ENCODE data around the gene ANKRD13C.

DNA sequence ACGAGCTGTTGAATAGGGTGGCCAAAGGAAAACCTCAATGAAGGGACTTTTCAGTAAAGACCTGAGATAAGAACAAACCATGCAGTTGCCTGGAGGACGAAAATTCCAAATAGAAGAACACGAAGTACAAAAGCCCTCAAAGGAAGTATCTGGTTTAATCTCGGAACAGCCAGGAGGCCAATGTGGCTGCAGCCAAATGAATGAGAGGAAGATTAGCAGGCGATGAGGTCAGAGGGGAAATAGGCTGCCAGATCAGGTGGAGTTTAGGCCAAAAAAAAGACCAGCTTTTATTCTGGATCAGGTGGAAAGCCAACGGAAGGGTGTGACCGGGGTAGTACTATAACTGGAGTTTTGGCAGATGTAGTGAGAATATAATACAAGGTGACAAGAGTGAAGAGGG is 89.7 kb downstream of the ANKRD13C start:
- TF ChIP-seq, protein P1, sequence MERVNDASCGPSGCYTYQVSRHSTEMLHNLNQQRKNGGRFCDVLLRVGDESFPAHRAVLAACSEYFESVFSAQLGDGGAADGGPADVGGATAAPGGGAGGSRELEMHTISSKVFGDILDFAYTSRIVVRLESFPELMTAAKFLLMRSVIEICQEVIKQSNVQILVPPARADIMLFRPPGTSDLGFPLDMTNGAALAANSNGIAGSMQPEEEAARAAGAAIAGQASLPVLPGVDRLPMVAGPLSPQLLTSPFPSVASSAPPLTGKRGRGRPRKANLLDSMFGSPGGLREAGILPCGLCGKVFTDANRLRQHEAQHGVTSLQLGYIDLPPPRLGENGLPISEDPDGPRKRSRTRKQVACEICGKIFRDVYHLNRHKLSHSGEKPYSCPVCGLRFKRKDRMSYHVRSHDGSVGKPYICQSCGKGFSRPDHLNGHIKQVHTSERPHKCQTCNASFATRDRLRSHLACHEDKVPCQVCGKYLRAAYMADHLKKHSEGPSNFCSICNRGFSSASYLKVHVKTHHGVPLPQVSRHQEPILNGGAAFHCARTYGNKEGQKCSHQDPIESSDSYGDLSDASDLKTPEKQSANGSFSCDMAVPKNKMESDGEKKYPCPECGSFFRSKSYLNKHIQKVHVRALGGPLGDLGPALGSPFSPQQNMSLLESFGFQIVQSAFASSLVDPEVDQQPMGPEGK (CRISPR knock-in tag; IDR thresholded peaks at IDR 0.05; ENCODE audit: borderline replicate concordance): no peak
- TF ChIP-seq RARB (CRISPR knock-in tag; IDR thresholded peaks at IDR 0.05) (no peak), BACH2 (CRISPR knock-in tag; IDR thresholded peaks at IDR 0.05; ENCODE audit: borderline replicate concordance) (no peak), ZFP3 (CRISPR knock-in tag; IDR thresholded peaks at IDR 0.05) (no peak), GLIS3 (CRISPR knock-in tag; IDR thresholded peaks at IDR 0.05) (no peak), TOX (CRISPR knock-in tag; IDR thresholded peaks at IDR 0.05; ENCODE audit: borderline replicate concordance) (no peak)
- TF ChIP-seq, protein P2, sequence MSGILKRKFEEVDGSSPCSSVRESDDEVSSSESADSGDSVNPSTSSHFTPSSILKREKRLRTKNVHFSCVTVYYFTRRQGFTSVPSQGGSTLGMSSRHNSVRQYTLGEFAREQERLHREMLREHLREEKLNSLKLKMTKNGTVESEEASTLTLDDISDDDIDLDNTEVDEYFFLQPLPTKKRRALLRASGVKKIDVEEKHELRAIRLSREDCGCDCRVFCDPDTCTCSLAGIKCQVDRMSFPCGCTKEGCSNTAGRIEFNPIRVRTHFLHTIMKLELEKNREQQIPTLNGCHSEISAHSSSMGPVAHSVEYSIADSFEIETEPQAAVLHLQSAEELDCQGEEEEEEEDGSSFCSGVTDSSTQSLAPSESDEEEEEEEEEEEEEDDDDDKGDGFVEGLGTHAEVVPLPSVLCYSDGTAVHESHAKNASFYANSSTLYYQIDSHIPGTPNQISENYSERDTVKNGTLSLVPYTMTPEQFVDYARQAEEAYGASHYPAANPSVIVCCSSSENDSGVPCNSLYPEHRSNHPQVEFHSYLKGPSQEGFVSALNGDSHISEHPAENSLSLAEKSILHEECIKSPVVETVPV (CRISPR knock-in tag; IDR thresholded peaks at IDR 0.05): no peak
- TF ChIP-seq, protein P3, sequence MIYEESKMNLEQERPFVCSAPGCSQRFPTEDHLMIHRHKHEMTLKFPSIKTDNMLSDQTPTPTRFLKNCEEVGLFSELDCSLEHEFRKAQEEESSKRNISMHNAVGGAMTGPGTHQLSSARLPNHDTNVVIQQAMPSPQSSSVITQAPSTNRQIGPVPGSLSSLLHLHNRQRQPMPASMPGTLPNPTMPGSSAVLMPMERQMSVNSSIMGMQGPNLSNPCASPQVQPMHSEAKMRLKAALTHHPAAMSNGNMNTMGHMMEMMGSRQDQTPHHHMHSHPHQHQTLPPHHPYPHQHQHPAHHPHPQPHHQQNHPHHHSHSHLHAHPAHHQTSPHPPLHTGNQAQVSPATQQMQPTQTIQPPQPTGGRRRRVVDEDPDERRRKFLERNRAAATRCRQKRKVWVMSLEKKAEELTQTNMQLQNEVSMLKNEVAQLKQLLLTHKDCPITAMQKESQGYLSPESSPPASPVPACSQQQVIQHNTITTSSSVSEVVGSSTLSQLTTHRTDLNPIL (CRISPR knock-in tag; IDR thresholded peaks at IDR 0.05; ENCODE audit: low read depth): no peak

All from SK-N-SH treated with all-trans-retinoic acid at 6 μM for 48 hours (cell line).